Natural killer cell (primary cell): ENCODE measurements around the gene SKI. TPM values are rescaled to one million over a fixed set of nuclear protein-coding genes. Genes with fewer than 3 reads are reported as not detected.

Experiments
- ATAC-seq, 3 donors: fragments of 150-1000 bp in 2 of 3; fragments of 200-7000 bp in 1 of 3; cut with Tn5 transposase; 1 replicate in 1 of 3; 2 replicates in 2 of 3; pipeline ENCODE4 v1.10.0; 2021; ENCODE audit warnings: mild to moderate bottlenecking in 2 of 3, moderate library complexity in 2 of 3
- DNase-seq, 2 donors: peaks; one replicate each; pipeline versions ENCODE4 v3.0.0 to v3.0.0-alpha.2; 2013 to 2021; ENCODE audit warnings: mixed read lengths in 1 of 2
- H3K27ac ChIP-seq: one replicate; pipeline ENCODE4 v1.5.1; 2013; ENCODE audit warnings: mild to moderate bottlenecking, low read length
- H3K27me3 ChIP-seq: one replicate; pipeline ENCODE4 v1.6.1; 2013; ENCODE audit warnings: low read length; ENCODE audit not compliant: control insufficient read depth, insufficient read depth
- H3K36me3 ChIP-seq: one replicate; pipeline ENCODE4 v1.6.1; 2013; ENCODE audit warnings: low read length; ENCODE audit not compliant: control insufficient read depth, insufficient read depth
- H3K4me1 ChIP-seq: one replicate; pipeline ENCODE4 v1.6.1; 2013; ENCODE audit warnings: low read length; ENCODE audit not compliant: control insufficient read depth, insufficient read depth
- H3K4me3 ChIP-seq: one replicate; pipeline ENCODE4 v1.5.1; 2013; ENCODE audit warnings: low read length
- H3K9me3 ChIP-seq: one replicate; pipeline ENCODE4 v1.6.1; 2013; ENCODE audit warnings: low read length; ENCODE audit not compliant: control insufficient read depth, insufficient read depth
- H3K27ac Mint-ChIP-seq, 2 donors: one replicate each; pipeline ENCODE4 v1.8.0; 2022; ENCODE audit warnings: mild to moderate bottlenecking in 2 of 2, mixed read lengths in 2 of 2, moderate library complexity in 1 of 2
- H3K27me3 Mint-ChIP-seq, 2 donors: one replicate each; pipeline ENCODE4 v1.8.0; 2022; ENCODE audit warnings: low read depth in 2 of 2, mixed read lengths in 2 of 2
- H3K36me3 Mint-ChIP-seq: one replicate; pipeline ENCODE4 v1.8.0; 2022; ENCODE audit warnings: mixed read lengths
- H3K4me1 Mint-ChIP-seq, 2 donors: one replicate each; pipeline ENCODE4 v1.8.0; 2022; ENCODE audit warnings: mixed read lengths in 2 of 2
- H3K4me3 Mint-ChIP-seq: one replicate; pipeline ENCODE4 v1.8.0; 2022; ENCODE audit warnings: mild to moderate bottlenecking, moderate library complexity, mixed read lengths
- H3K9me3 Mint-ChIP-seq, 2 donors: one replicate each; pipeline ENCODE4 v1.8.0; 2022; ENCODE audit warnings: mixed read lengths in 2 of 2
- CTCF ChIP-seq: fragments of 200-600 bp; IDR thresholded peaks from one replicate; pipeline ENCODE4 v1.8.0; 2022; ENCODE audit warnings: antibody characterized with exemption
- WGBS: methylation state at CpG from one replicate; pipeline ENCODE4 v1.1.7; 2013; ENCODE audit warnings: missing lambda C conversion rate; ENCODE audit not compliant: insufficient coverage; 5-methylcytosine and 5-hydroxymethylcytosine counted together
- intact Hi-C: fragments of 100-400 bp; cut with micrococcal nuclease; formaldehyde crosslinking; loops from one replicate; pipeline ENCODE4 v1.14.2; 2022
- total RNA-seq, 4 donors: library from RNA; stranded (reverse); fragments of 120-200 nt in 1 of 4; gene quantifications; one replicate each; pipeline versions ENCODE4 v1.2.3 to v1.2.4, GENCODE V29; 2013 to 2022

Gene SKI
- total RNA-seq, 3 donors from 2014 or later (not counting 1 experiment from before 2014, with no cell fraction given), result 96.9 to 145 (median 140) TPM

GRCh38 chr1:2320760-2321667 lies 92.9 kb downstream of the SKI start:
- ATAC-seq (no peak), DNase-seq (peak in 1 of 2 donors; percentile 19)
- no peaks in the 10 kb centered on the region for H3K36me3 ChIP-seq
- no peak for TF ChIP-seq CTCF
- Mint-ChIP-seq H3K36me3 (no peaks in the 10 kb centered on the region), H3K4me3 (no peak overlapping the region), H3K4me1 (peaks cover 0 to 9% of the 10 kb centered on the region in 2 donors), H3K9me3 (no peaks in the 10 kb centered on the region), H3K27ac (no peak overlapping the region), H3K27me3 (peaks cover 0 to 4% of the 10 kb centered on the region in 2 donors)
- no peak overlapping the region for H3K4me3 ChIP-seq
- peaks cover 14% of the 10 kb centered on the region for H3K4me1 ChIP-seq
- 87% methylated on average over 41 of the region's 41 CpGs for WGBS
- no peak overlapping the region for H3K27ac ChIP-seq
- H3K27me3 ChIP-seq, result no peaks in the 10 kb centered on the region
- no peaks in the 10 kb centered on the region for H3K9me3 ChIP-seq
- intact Hi-C loops, result no loop called here

GRCh38 chr1:2322065-2322571 lies 94.0 kb downstream of the SKI start:
- Histone ChIP-seq H3K27ac (no peak overlapping the region), H3K27me3 (no peaks in the 10 kb centered on the region), H3K4me1 (peaks cover 5% of the 10 kb centered on the region), H3K4me3 (no peak overlapping the region), H3K36me3 (no peaks in the 10 kb centered on the region), H3K9me3 (no peaks in the 10 kb centered on the region)
- WGBS, result 43% methylated on average over 28 of the region's 30 CpGs
- intact Hi-C loops, result no loop called here
- no peak overlapping the region for H3K27ac Mint-ChIP-seq
- DNase-seq (peak in 1 of 2 donors; percentile 34), ATAC-seq (no peak)
- no peaks in the 10 kb centered on the region for H3K9me3 Mint-ChIP-seq
- no peaks in the 10 kb centered on the region for H3K36me3 Mint-ChIP-seq
- TF ChIP-seq CTCF, result no peak
- peaks cover 0 to 5% of the 10 kb centered on the region in 2 donors for H3K27me3 Mint-ChIP-seq
- no peak overlapping the region for H3K4me3 Mint-ChIP-seq
- H3K4me1 Mint-ChIP-seq, result peaks cover 0 to 6% of the 10 kb centered on the region in 2 donors

- ATAC-seq (no peak), DNase-seq (no peak)
- H3K27me3 ChIP-seq, result no peaks in the 10 kb centered on the region
- H3K36me3 Mint-ChIP-seq, result no peaks in the 10 kb centered on the region
- H3K4me3 ChIP-seq, result no peak overlapping the region
- H3K4me1 Mint-ChIP-seq, result peaks cover 0 to 6% of the 10 kb centered on the region in 2 donors
- 89% methylated on average over 41 of the region's 41 CpGs for WGBS
- no peaks in the 10 kb centered on the region for H3K9me3 ChIP-seq
- H3K27me3 Mint-ChIP-seq, result peaks cover 0 to 7% of the 10 kb centered on the region in 2 donors
- H3K4me1 ChIP-seq, result peaks cover 5% of the 10 kb centered on the region
- H3K27ac ChIP-seq, result no peak overlapping the region
- no peaks in the 10 kb centered on the region for H3K9me3 Mint-ChIP-seq
- H3K4me3 Mint-ChIP-seq, result no peak overlapping the region
- no peak for TF ChIP-seq CTCF
- intact Hi-C loops, result no loop called here
- H3K27ac Mint-ChIP-seq, result no peak overlapping the region
- no peaks in the 10 kb centered on the region for H3K36me3 ChIP-seq
These were observed 94.6 kb downstream of the SKI start for GRCh38 chr1:2322581-2323211.
